Measurements from ENCODE around the gene TMEM238L. TPM values are rescaled to one million over a fixed set of nuclear protein-coding genes. Genes with fewer than 3 reads are reported as not detected.

The TMEM238L gene
- total RNA-seq, 6 experiments from 2014 or later = not detected

DNA sequence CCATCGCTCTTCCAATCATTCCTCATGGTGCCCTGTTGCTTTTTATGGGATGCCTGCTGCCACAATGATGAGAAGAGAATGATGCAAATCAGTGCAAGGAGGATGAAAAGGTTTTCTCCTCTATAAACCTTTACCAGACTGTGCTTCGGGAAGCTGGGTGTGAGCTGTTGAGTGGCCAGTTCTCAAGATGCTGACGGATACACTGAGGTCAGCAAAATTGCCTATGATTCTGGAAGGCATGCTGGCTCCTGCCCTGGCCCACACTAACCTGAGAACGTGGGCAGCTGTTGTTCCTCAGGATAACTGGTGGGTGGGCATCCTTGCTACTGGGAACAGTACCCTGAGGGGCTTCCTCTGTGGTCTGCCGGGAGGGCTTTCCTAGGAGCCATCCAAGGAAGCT, 34.8 kb upstream of the TMEM238L start:
- H3K36me3 Mint-ChIP-seq (ENCODE audit: low read depth) = no peaks in the 10 kb centered on the region
- no peaks in the 10 kb centered on the region for H3K9me3 Mint-ChIP-seq
- DNase-seq = no peak
- TF ChIP-seq, protein P1, sequence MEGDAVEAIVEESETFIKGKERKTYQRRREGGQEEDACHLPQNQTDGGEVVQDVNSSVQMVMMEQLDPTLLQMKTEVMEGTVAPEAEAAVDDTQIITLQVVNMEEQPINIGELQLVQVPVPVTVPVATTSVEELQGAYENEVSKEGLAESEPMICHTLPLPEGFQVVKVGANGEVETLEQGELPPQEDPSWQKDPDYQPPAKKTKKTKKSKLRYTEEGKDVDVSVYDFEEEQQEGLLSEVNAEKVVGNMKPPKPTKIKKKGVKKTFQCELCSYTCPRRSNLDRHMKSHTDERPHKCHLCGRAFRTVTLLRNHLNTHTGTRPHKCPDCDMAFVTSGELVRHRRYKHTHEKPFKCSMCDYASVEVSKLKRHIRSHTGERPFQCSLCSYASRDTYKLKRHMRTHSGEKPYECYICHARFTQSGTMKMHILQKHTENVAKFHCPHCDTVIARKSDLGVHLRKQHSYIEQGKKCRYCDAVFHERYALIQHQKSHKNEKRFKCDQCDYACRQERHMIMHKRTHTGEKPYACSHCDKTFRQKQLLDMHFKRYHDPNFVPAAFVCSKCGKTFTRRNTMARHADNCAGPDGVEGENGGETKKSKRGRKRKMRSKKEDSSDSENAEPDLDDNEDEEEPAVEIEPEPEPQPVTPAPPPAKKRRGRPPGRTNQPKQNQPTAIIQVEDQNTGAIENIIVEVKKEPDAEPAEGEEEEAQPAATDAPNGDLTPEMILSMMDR (IDR thresholded peaks at IDR 0.05) = no peak
- no peak overlapping the region for H3K27ac Mint-ChIP-seq
- H3K27me3 Mint-ChIP-seq (ENCODE audit: insufficient read depth) = peaks cover 12% of the 10 kb centered on the region
- H3K4me1 Mint-ChIP-seq (ENCODE audit: low read depth) = no peaks in the 10 kb centered on the region
- H3K4me3 Mint-ChIP-seq = no peak overlapping the region

DNA sequence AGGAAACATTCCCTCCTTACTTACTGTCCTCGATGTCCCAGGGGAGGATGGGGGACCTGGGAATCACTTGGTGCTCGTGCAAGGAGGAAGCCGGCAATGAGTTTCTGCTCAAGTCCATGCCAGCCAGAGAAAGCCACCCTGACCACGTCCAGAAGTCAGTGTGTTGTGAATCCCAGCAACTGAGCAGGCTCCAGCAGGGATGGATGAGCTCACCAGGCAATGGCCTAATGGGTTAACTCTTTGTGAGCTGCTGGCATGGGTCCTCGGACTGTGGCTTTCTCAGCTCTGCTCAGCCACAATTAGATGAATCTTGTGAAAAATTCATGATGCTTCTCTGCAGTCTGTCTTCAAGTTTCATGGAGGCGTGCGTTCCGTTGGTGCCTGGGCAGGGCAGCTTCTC, 34.0 kb upstream of the TMEM238L start, which contains the start of gene PIRT:
Gene PIRT, minus strand, starts transcription at position 167 of the 400 bp plus-strand sequence. CDS start 12,442 bp downstream, outside the sequence.
- Mint-ChIP-seq H3K9me3 (no peaks in the 10 kb centered on the region), H3K27ac (no peak within 1 kb of the TSS), H3K4me1 (ENCODE audit: low read depth) (no peaks in the 10 kb centered on the region), H3K36me3 (ENCODE audit: low read depth) (no peaks in the 10 kb centered on the region), H3K27me3 (ENCODE audit: insufficient read depth) (peaks cover 7% of the 10 kb centered on the region; the same call in 1 of the 2 replicates), H3K4me3 (no peak within 1 kb of the TSS)
- TF ChIP-seq, protein P1 (IDR thresholded peaks at IDR 0.05) = no peak
- no peak for DNase-seq

DNA sequence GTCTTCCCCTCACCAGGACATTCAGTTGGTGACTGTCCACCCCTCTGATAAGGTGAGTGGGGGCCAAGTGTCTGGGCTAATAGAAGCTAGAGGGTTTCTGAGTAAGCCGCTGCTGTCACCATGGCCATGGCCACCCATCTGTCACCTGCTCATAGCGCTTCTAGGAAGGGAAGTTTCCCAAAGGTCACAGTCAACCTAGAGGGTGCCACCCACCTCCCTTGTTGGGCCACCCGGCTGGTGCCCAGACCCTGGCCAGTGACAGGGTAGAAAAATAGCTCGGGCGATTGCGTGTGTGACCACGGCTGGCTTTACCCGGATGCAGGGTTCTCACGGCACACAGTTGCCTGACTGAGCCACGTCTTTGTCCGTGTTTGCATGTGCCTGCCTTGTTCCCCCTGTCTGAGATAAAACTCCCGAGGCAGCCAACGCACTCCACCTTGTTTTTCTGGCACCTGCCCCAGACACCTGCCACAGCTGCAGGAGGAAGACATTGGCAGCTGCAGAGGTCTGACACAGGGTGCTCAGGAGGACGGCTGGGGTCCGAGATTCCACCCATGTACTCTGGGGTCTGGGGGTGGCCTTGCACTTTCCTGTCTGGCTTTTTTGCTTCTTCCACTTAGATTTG, 33.2 kb upstream of the TMEM238L start:
- TF ChIP-seq, protein P1 (IDR thresholded peaks at IDR 0.05) = no peak

DNA sequence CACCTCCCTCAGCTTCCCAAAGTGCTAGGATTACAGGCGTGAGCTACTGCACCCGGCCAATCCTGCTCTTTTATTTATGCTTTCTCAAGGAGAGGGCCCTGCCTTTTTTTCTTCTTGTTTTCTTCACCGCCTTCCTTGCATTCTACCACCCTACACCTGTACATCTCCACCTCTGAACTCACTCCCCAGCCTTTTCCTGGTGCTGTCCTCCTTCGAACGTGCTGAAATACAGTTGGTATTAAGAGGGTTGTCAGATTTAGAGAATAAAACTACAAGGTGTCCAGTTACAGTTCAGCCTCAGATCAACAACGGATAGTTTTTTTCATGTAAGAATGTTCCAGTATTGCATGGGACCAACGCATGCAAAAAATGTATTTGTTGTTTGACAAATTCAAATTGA, 32.2 kb upstream of the TMEM238L start:
- Mint-ChIP-seq H3K4me3 (no peak overlapping the region), H3K4me1 (ENCODE audit: low read depth) (no peaks in the 10 kb centered on the region), H3K27me3 (ENCODE audit: insufficient read depth) (peaks cover 7% of the 10 kb centered on the region; the same call in 1 of the 2 replicates), H3K27ac (no peak overlapping the region), H3K9me3 (no peaks in the 10 kb centered on the region; the same call in 1 of the 2 replicates), H3K36me3 (ENCODE audit: low read depth) (no peaks in the 10 kb centered on the region)
- no peak for DNase-seq
- TF ChIP-seq, protein P1 (IDR thresholded peaks at IDR 0.05) = no peak

More for the DNA sequence above, 33.2 kb upstream of the TMEM238L start:
- no peak for DNase-seq
- Mint-ChIP-seq H3K27me3 (ENCODE audit: insufficient read depth) (peaks cover 7% of the 10 kb centered on the region; the same call in 1 of the 2 replicates), H3K9me3 (no peaks in the 10 kb centered on the region), H3K4me3 (no peak overlapping the region), H3K4me1 (ENCODE audit: low read depth) (no peaks in the 10 kb centered on the region), H3K36me3 (ENCODE audit: low read depth) (no peaks in the 10 kb centered on the region), H3K27ac (no peak overlapping the region)

- H3K36me3 Mint-ChIP-seq (ENCODE audit: low read depth) = no peaks in the 10 kb centered on the region
Observed at GRCh38 chr17:10831696-10832095, 27.8 kb upstream of the TMEM238L start.

More at GRCh38 chr17:10831696-10832095, 27.8 kb upstream of the TMEM238L start:
- Mint-ChIP-seq H3K9me3 (no peaks in the 10 kb centered on the region; the same call in 1 of the 2 replicates), H3K4me3 (no peak overlapping the region), H3K27ac (no peak overlapping the region), H3K4me1 (ENCODE audit: low read depth) (no peaks in the 10 kb centered on the region), H3K27me3 (ENCODE audit: insufficient read depth) (peaks cover 7% of the 10 kb centered on the region)
- TF ChIP-seq, protein P1 (IDR thresholded peaks at IDR 0.05) = no peak
- DNase-seq = no peak
